HG03520 (cell line): ENCODE measurements around the gene NUB1.

Experiments
- ATAC-seq: cut with Tn5 transposase; IDR thresholded peaks from one replicate; pipeline ENCODE4 v1.9.1; 2021; ENCODE audit warnings: mild to moderate bottlenecking, moderate library complexity; ENCODE audit not compliant: unreplicated experiment

The NUB1 gene

GRCh38 chr7:151387161-151388006 is 45.8 kb downstream of the NUB1 start:
- no peak for ATAC-seq

GRCh38 chr7:151388007-151388297 is 46.3 kb downstream of the NUB1 start:
- ATAC-seq, result no peak

- ATAC-seq, result no peak
These were observed 46.8 kb downstream of the NUB1 start for GRCh38 chr7:151388430-151388829.

GRCh38 chr7:151389096-151389767 is 47.6 kb downstream of the NUB1 start:
- ATAC-seq, result no peak

GRCh38 chr7:151389768-151390597 is 48.4 kb downstream of the NUB1 start:
- ATAC-seq, result no peak

GRCh38 chr7:151390598-151391357 is 49.2 kb downstream of the NUB1 start:
- no peak for ATAC-seq

- ATAC-seq, result no peak
These were observed 49.7 kb downstream of the NUB1 start for GRCh38 chr7:151391358-151391730.

GRCh38 chr7:151392002-151392401 is 50.4 kb downstream of the NUB1 start:
- ATAC-seq, result no peak

GRCh38 chr7:151392426-151392825 is 50.8 kb downstream of the NUB1 start:
- no peak for ATAC-seq

GRCh38 chr7:151393031-151393977 is 51.7 kb downstream of the NUB1 start:
- no peak for ATAC-seq

- ATAC-seq, result no peak
These were observed 52.7 kb downstream of the NUB1 start for GRCh38 chr7:151394076-151395035.

- ATAC-seq, result no peak
These were observed 53.4 kb downstream of the NUB1 start for GRCh38 chr7:151395036-151395367.

GRCh38 chr7:151396328-151396970 is 54.8 kb downstream of the NUB1 start:
- no peak for ATAC-seq

GRCh38 chr7:151397026-151397425 is 55.4 kb downstream of the NUB1 start:
- no peak for ATAC-seq

- ATAC-seq, result no peak
These were observed 57.1 kb downstream of the NUB1 start for GRCh38 chr7:151398446-151399304.

GRCh38 chr7:151399305-151399601 is 57.6 kb downstream of the NUB1 start:
- ATAC-seq, result no peak

- ATAC-seq, result no peak
These were observed 58.3 kb downstream of the NUB1 start for GRCh38 chr7:151399906-151400305.
